ENCODE measurements around the gene PCDHGA8.
A peak's percentile ranks its signal among the peaks of the same experiment; 100 is the strongest.

The PCDHGA8 gene

DNA sequence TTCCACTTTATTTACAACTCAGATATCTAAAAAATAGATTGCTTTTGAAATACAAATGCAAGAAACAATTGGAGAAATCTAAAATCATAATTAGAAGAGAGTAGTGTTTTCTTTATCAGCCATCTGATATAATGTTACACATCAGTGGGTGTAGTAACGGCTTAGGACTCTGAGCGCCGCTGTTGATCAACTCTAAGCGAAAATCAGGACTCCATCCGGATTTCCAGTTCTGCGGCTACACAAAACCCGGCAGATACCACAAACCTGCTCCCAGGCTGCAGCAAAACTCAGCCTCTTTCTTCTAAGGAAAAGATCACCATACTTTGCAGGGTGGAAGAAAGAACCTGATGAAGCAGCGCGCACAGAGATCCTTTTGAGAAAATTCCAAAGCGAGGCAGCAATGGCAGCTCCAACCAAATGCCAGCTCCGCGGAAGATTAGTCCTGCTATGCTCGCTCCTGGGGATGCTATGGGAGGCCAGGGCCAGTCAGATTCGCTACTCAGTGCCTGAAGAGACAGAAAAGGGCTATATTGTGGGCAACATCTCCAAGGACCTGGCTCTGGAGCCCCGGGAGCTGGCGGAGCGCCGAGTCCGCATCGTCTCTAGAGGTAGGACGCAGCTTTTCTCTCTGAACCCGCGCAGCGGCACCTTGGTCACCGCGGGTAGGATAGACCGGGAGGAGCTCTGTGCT is 10.3 kb downstream of the PCDHGA8 start, which contains the start of gene PCDHGA9:
TSS of gene PCDHGA9 (plus strand) at position 226 of the 691 bp plus-strand sequence. CDS start at position 401, 175 bp downstream.
- H3K36me3 Mint-ChIP-seq (ENCODE audit: low read depth), result peaks cover 47% of the 10 kb centered on the region
- TF ChIP-seq, protein P1, sequence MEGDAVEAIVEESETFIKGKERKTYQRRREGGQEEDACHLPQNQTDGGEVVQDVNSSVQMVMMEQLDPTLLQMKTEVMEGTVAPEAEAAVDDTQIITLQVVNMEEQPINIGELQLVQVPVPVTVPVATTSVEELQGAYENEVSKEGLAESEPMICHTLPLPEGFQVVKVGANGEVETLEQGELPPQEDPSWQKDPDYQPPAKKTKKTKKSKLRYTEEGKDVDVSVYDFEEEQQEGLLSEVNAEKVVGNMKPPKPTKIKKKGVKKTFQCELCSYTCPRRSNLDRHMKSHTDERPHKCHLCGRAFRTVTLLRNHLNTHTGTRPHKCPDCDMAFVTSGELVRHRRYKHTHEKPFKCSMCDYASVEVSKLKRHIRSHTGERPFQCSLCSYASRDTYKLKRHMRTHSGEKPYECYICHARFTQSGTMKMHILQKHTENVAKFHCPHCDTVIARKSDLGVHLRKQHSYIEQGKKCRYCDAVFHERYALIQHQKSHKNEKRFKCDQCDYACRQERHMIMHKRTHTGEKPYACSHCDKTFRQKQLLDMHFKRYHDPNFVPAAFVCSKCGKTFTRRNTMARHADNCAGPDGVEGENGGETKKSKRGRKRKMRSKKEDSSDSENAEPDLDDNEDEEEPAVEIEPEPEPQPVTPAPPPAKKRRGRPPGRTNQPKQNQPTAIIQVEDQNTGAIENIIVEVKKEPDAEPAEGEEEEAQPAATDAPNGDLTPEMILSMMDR (IDR thresholded peaks at IDR 0.05; ENCODE audit: unreplicated experiment in 3 of 3), result no peak
- no peaks in the 10 kb centered on the region for H3K4me1 Mint-ChIP-seq
- H3K9me3 Mint-ChIP-seq, result peaks cover 63% of the 10 kb centered on the region
- H3K27me3 Mint-ChIP-seq (ENCODE audit: low read depth), result peaks cover 7% of the 10 kb centered on the region
- H3K27ac Mint-ChIP-seq, result no peak within 1 kb of the TSS
- H3K4me3 Mint-ChIP-seq, result no peak within 1 kb of the TSS

DNA sequence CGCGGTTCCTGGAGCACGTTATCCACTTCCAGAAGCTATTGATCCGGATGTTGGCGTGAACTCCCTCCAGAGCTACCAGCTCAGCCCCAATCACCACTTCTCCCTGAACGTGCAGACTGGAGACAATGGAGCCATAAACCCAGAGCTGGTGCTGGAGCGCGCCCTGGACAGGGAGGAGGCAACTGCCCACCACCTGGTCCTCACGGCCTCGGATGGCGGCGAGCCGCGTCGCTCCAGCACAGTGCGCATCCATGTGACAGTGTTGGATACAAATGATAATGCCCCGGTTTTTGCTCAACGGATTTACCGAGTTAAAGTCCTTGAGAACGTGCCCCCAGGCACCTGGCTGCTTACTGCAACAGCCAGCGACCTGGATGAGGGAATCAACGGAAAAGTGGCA is 11.0 kb downstream of the PCDHGA8 start:
- Mint-ChIP-seq H3K4me1 (peaks cover 4% of the 10 kb centered on the region), H3K27me3 (ENCODE audit: low read depth) (peaks cover 11% of the 10 kb centered on the region), H3K27ac (no peak overlapping the region), H3K9me3 (peaks cover 70% of the 10 kb centered on the region), H3K4me3 (no peak overlapping the region), H3K36me3 (ENCODE audit: low read depth) (peaks cover 53% of the 10 kb centered on the region)
- TF ChIP-seq, protein P1 (IDR thresholded peaks at IDR 0.05; ENCODE audit: unreplicated experiment in 3 of 3), result no peak

DNA sequence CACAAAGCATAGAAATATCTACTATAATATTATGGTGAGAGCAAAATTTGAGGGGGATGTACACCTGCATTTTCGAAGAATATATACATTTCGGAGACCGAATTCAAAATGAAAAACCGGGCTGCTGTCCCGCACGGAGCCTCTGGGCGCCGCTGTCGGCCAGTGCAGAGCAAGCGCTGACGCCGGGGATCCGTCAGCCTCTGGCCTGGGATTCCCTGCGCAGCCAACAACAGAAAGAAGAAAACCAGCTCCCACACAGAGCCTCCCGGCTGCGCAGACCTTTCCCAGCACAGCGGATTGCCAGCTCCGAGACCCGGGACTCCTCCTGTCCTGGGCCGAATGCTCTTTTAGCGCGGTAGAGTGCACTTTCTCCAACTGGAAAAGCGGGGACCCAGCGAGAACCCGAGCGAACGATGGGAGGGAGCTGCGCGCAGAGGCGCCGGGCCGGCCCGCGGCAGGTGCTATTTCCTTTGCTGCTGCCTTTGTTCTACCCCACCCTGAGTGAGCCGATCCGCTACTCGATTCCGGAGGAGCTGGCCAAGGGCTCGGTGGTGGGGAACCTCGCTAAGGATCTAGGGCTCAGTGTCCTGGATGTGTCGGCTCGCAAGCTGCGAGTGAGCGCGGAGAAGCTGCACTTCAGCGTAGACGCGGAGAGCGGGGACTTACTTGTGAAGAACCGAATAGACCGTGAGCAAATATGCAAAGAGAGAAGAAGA is 15.5 kb downstream of the PCDHGA8 start, which contains the start of gene PCDHGB6:
TSS of gene PCDHGB6 (plus strand) at position 232 of the 716 bp plus-strand sequence. CDS start at position 414, 182 bp downstream.
- peak within 1 kb of the TSS; percentile 95 to 98 (median 96) for H3K27ac Mint-ChIP-seq
- H3K4me1 Mint-ChIP-seq, result peaks cover 15% of the 10 kb centered on the region
- H3K36me3 Mint-ChIP-seq (ENCODE audit: low read depth), result peaks cover 79% of the 10 kb centered on the region
- TF ChIP-seq, protein P1 (IDR thresholded peaks at IDR 0.05; ENCODE audit: unreplicated experiment in 3 of 3), result peak; percentile 85 to 96 (median 93)
- H3K9me3 Mint-ChIP-seq, result peaks cover 70% of the 10 kb centered on the region
- peaks cover 21% of the 10 kb centered on the region for H3K27me3 Mint-ChIP-seq (ENCODE audit: low read depth)
- H3K4me3 Mint-ChIP-seq, result peak within 1 kb of the TSS; percentile 95 to 96 (median 95)

DNA sequence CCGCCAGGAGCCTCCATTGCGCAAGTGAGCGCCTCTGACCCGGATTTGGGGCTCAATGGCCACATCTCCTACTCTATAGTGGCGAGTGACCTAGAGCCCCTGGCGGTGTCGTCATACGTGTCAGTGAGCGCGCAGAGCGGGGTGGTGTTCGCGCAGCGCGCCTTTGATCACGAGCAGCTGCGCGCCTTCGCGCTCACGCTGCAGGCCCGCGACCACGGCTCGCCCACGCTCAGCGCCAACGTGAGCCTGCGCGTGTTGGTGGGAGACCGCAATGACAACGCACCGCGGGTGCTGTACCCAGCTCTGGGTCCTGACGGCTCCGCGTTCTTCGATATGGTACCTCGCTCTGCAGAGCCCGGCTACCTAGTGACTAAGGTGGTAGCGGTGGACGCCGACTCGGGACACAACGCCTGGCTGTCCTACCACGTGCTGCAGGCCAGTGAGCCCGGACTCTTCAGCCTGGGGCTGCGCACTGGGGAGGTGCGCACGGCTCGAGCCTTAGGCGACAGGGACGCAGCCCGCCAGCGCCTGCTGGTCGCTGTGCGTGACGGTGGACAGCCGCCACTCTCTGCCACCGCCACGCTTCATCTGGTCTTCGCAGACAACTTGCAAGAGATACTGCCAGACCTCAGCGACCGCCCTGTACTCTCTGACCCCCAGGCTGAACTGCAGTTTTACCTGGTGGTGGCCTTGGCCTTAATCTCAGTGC is 17.3 kb downstream of the PCDHGA8 start:
- H3K4me3 Mint-ChIP-seq, result peak overlapping the region; percentile 77 to 95 (median 80)
- H3K27me3 Mint-ChIP-seq (ENCODE audit: low read depth), result peaks cover 27% of the 10 kb centered on the region
- peak overlapping the region in 2 of 3 experiments; percentile 56 to 86 for H3K27ac Mint-ChIP-seq
- peaks cover 87% of the 10 kb centered on the region for H3K36me3 Mint-ChIP-seq (ENCODE audit: low read depth)
- H3K4me1 Mint-ChIP-seq, result peaks cover 15% of the 10 kb centered on the region
- TF ChIP-seq, protein P1 (IDR thresholded peaks at IDR 0.05; ENCODE audit: unreplicated experiment in 3 of 3), result no peak
- H3K9me3 Mint-ChIP-seq, result peaks cover 73% of the 10 kb centered on the region

DNA sequence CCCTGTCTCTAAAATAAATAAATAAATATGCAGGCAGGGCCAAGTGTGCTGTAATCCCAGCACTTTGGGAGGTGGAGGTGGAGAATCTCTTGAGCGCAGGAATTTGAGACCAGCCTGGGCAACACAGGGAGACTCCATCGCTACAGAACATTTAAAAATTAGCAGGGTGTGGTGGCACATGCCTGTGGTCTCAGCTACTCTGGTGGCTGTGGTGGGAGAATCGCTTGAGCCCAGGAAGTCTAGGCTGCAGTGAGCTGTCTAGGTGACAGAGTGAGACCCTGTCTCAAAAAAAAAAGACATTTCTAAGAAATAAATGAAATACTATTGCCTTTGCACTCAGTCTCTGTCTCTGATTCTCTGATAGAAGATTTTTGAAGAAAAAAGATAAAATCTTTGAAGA is 19.1 kb downstream of the PCDHGA8 start:
- TF ChIP-seq, protein P1 (IDR thresholded peaks at IDR 0.05; ENCODE audit: unreplicated experiment in 3 of 3), result no peak
- Mint-ChIP-seq H3K4me1 (peaks cover 15% of the 10 kb centered on the region), H3K4me3 (peak overlapping the region; percentile 50 to 72 (median 69)), H3K9me3 (peaks cover 75% of the 10 kb centered on the region), H3K27me3 (ENCODE audit: low read depth) (peaks cover 23% of the 10 kb centered on the region), H3K27ac (no peak overlapping the region), H3K36me3 (ENCODE audit: low read depth) (peaks cover 92% of the 10 kb centered on the region)

Data from nephron (organoid).